HepG2 (cell line): ENCODE results near the gene LUZP1. TPM values are rescaled to one million over a fixed set of nuclear protein-coding genes. Genes with fewer than 3 reads are reported as not detected.

Source experiments
- CBX5 ChIP-seq: sonication (generic); formaldehyde crosslinking; IDR thresholded peaks from 2 replicates; pipeline ENCODE4 v1.4.0; 2020; ENCODE audit warnings: missing genetic modification reagents, borderline replicate concordance
- CREM ChIP-seq, 2 experiments: sonication (generic) in 1 of 2; formaldehyde crosslinking in 1 of 2; IDR thresholded peaks; 2 replicates each; pipeline versions ENCODE4 v1.4.0 to v1.6.1; 2016 to 2020; ENCODE audit warnings: antibody characterized with exemption in 1 of 2, mild to moderate bottlenecking in 1 of 2, missing genetic modification reagents in 1 of 2
- DPF2 ChIP-seq: sonication (generic); formaldehyde crosslinking; IDR thresholded peaks from 2 replicates; pipeline ENCODE4 v1.4.0; 2020; ENCODE audit warnings: mild to moderate bottlenecking, low read depth, missing genetic modification reagents, borderline replicate concordance
- FOSL2 ChIP-seq: sonication (generic); formaldehyde crosslinking; IDR thresholded peaks from 2 replicates; pipeline ENCODE4 v1.4.0; 2020; ENCODE audit warnings: missing genetic modification reagents
- JUNB ChIP-seq: sonication (generic); formaldehyde crosslinking; IDR thresholded peaks from 2 replicates; pipeline ENCODE4 v1.8.0; 2022; ENCODE audit warnings: missing genetic modification reagents, mild to moderate bottlenecking, borderline replicate concordance
- PHF8 ChIP-seq: sonication (generic); formaldehyde crosslinking; IDR thresholded peaks from 2 replicates; pipeline ENCODE4 v1.5.0; 2020; ENCODE audit warnings: missing genetic modification reagents
- POLR2A ChIP-seq, 2 experiments: IDR thresholded peaks; 2 replicates each; pipeline ENCODE4 v1.6.1; 2011; ENCODE audit warnings: low read depth in 2 of 2, low read length in 2 of 2, mild to moderate bottlenecking in 1 of 2, moderate library complexity in 1 of 2; ENCODE audit not compliant: insufficient read depth in 1 of 2
- SP1 ChIP-seq, 2 experiments: fragments of 450-650 bp in 1 of 2; sonication (generic) in 1 of 2; formaldehyde crosslinking in 1 of 2; IDR thresholded peaks; 2 replicates each; pipeline versions ENCODE4 v1.4.0 to v1.6.1; 2016 to 2020; ENCODE audit warnings: missing genetic modification reagents in 1 of 2
- YEATS2 ChIP-seq: sonication (generic); formaldehyde crosslinking; IDR thresholded peaks from 2 replicates; pipeline ENCODE4 v1.4.0; 2020; ENCODE audit warnings: missing genetic modification reagents, borderline replicate concordance
- ZBTB7A ChIP-seq: sonication (generic); formaldehyde crosslinking; IDR thresholded peaks from 2 replicates; pipeline ENCODE4 v1.8.0; 2022; ENCODE audit warnings: mild to moderate bottlenecking, missing genetic modification reagents
- ZMYM2 ChIP-seq: sonication (generic); formaldehyde crosslinking; IDR thresholded peaks from 2 replicates; pipeline ENCODE4 v1.8.0; 2022; ENCODE audit warnings: mild to moderate bottlenecking, missing genetic modification reagents
- ZNF160 ChIP-seq: sonication (generic); formaldehyde crosslinking; IDR thresholded peaks from 2 replicates; pipeline ENCODE4 v1.8.0; 2022; ENCODE audit warnings: mild to moderate bottlenecking, inconsistent platforms, missing genetic modification reagents
- ZNF644 ChIP-seq: IDR thresholded peaks from 2 replicates; pipeline ENCODE4 v1.6.1; 2016; ENCODE audit warnings: low read depth
- polyA plus RNA-seq, 8 experiments: library from polyadenylated mRNA; depleted of rRNA in 3 of 8; stranded (reverse) in 7 of 8; unstranded in 1 of 8; fragments of >200 nt; fragmentation: Illumina TruSeq in 4 of 8; extraction: Trizol in 4 of 8; gene quantifications; 2 replicates each; pipeline versions ENCODE4 v1.2.1 to v1.2.3, GENCODE V29; 2011 to 2016; ENCODE audit warnings: low read depth in 4 of 8, missing spikeins in 1 of 8, mixed read lengths in 1 of 8; ENCODE audit not compliant: insufficient read depth in 1 of 8
- total RNA-seq, 5 experiments: library from RNA; depleted of rRNA; stranded (reverse); fragments of >200 nt; fragmentation: Illumina TruSeq; extraction: Trizol; gene quantifications; 2 replicates each; pipeline ENCODE4 v1.2.3, GENCODE V29; 2016; ENCODE audit warnings: low read depth in 1 of 5
- TF ChIP-seq, protein P1 (sequence below): sonication (generic); formaldehyde crosslinking; IDR thresholded peaks from 2 replicates; pipeline ENCODE4 v1.5.1; 2020; ENCODE audit warnings: mild to moderate bottlenecking, missing genetic modification reagents, moderate library complexity
- TF ChIP-seq, protein P2 (sequence below): conservative IDR thresholded peaks from 2 replicates; pipeline ENCODE4 v1.6.1; 2018; ENCODE audit warnings: missing genetic modification reagents
- TF ChIP-seq, protein P3 (sequence below): sonication (generic); formaldehyde crosslinking; IDR thresholded peaks from 2 replicates; pipeline ENCODE4 v1.5.0; 2020; ENCODE audit warnings: mild to moderate bottlenecking, missing genetic modification reagents, borderline replicate concordance
- TF ChIP-seq, protein P4 (sequence below): sonication (generic); formaldehyde crosslinking; conservative IDR thresholded peaks from 2 replicates; pipeline ENCODE4 v1.8.0; 2022; ENCODE audit warnings: mild to moderate bottlenecking, moderate library complexity, missing genetic modification reagents

Gene LUZP1
- total and polyA plus RNA-seq, 2 of the 13 experiments (the other 11 are each of a cell fraction or from before 2014, with no cell fraction given): 6.9 to 12.7 TPM

DNA sequence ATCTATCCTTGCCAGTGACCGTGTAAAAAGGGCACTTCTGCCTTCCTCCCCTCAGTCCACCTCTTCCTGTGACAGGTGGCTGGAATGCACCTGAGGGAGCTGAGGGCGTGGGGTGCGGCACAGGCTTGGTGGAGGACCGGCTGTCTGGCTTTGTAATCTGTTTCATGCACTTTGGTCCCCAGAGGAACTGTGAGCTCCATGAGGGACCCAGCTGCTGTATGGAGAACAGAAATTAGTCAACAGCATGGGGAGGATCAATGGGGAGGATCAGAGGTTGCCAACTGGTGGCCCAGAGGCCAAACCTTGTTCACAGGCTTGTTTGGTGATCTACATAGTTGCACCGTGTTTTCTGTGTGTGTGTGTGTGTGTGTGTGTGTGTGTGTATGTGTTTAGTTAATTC, 19.0 kb upstream of the LUZP1 start (continued):
- peak; percentile 34; the same call in 1 of the 2 replicates for TF ChIP-seq PHF8 (CRISPR knock-in tag)
- 0 out of 2 replicates have a peak, but pooled peaks have one; percentile 43 for TF ChIP-seq YEATS2 (CRISPR knock-in tag)
- peak; percentile 60 for TF ChIP-seq ZNF160 (CRISPR knock-in tag)
- TF ChIP-seq ZMYM2 (CRISPR knock-in tag): peak; percentile 97
- TF ChIP-seq ZNF644 (CRISPR knock-in tag): peak; percentile 97
- peak; percentile 77; the same call in 1 of the 2 replicates for TF ChIP-seq CBX5 (CRISPR knock-in tag)
- peak; percentile 67; the same call in 1 of the 2 replicates for TF ChIP-seq DPF2 (CRISPR knock-in tag)
- TF ChIP-seq, protein P1, sequence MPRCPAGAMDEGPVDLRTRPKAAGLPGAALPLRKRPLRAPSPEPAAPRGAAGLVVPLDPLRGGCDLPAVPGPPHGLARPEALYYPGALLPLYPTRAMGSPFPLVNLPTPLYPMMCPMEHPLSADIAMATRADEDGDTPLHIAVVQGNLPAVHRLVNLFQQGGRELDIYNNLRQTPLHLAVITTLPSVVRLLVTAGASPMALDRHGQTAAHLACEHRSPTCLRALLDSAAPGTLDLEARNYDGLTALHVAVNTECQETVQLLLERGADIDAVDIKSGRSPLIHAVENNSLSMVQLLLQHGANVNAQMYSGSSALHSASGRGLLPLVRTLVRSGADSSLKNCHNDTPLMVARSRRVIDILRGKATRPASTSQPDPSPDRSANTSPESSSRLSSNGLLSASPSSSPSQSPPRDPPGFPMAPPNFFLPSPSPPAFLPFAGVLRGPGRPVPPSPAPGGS: no peak
- TF ChIP-seq, protein P2, sequence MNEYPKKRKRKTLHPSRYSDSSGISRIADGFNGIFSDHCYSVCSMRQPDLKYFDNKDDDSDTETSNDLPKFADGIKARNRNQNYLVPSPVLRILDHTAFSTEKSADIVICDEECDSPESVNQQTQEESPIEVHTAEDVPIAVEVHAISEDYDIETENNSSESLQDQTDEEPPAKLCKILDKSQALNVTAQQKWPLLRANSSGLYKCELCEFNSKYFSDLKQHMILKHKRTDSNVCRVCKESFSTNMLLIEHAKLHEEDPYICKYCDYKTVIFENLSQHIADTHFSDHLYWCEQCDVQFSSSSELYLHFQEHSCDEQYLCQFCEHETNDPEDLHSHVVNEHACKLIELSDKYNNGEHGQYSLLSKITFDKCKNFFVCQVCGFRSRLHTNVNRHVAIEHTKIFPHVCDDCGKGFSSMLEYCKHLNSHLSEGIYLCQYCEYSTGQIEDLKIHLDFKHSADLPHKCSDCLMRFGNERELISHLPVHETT: no peak
- TF ChIP-seq, protein P3, sequence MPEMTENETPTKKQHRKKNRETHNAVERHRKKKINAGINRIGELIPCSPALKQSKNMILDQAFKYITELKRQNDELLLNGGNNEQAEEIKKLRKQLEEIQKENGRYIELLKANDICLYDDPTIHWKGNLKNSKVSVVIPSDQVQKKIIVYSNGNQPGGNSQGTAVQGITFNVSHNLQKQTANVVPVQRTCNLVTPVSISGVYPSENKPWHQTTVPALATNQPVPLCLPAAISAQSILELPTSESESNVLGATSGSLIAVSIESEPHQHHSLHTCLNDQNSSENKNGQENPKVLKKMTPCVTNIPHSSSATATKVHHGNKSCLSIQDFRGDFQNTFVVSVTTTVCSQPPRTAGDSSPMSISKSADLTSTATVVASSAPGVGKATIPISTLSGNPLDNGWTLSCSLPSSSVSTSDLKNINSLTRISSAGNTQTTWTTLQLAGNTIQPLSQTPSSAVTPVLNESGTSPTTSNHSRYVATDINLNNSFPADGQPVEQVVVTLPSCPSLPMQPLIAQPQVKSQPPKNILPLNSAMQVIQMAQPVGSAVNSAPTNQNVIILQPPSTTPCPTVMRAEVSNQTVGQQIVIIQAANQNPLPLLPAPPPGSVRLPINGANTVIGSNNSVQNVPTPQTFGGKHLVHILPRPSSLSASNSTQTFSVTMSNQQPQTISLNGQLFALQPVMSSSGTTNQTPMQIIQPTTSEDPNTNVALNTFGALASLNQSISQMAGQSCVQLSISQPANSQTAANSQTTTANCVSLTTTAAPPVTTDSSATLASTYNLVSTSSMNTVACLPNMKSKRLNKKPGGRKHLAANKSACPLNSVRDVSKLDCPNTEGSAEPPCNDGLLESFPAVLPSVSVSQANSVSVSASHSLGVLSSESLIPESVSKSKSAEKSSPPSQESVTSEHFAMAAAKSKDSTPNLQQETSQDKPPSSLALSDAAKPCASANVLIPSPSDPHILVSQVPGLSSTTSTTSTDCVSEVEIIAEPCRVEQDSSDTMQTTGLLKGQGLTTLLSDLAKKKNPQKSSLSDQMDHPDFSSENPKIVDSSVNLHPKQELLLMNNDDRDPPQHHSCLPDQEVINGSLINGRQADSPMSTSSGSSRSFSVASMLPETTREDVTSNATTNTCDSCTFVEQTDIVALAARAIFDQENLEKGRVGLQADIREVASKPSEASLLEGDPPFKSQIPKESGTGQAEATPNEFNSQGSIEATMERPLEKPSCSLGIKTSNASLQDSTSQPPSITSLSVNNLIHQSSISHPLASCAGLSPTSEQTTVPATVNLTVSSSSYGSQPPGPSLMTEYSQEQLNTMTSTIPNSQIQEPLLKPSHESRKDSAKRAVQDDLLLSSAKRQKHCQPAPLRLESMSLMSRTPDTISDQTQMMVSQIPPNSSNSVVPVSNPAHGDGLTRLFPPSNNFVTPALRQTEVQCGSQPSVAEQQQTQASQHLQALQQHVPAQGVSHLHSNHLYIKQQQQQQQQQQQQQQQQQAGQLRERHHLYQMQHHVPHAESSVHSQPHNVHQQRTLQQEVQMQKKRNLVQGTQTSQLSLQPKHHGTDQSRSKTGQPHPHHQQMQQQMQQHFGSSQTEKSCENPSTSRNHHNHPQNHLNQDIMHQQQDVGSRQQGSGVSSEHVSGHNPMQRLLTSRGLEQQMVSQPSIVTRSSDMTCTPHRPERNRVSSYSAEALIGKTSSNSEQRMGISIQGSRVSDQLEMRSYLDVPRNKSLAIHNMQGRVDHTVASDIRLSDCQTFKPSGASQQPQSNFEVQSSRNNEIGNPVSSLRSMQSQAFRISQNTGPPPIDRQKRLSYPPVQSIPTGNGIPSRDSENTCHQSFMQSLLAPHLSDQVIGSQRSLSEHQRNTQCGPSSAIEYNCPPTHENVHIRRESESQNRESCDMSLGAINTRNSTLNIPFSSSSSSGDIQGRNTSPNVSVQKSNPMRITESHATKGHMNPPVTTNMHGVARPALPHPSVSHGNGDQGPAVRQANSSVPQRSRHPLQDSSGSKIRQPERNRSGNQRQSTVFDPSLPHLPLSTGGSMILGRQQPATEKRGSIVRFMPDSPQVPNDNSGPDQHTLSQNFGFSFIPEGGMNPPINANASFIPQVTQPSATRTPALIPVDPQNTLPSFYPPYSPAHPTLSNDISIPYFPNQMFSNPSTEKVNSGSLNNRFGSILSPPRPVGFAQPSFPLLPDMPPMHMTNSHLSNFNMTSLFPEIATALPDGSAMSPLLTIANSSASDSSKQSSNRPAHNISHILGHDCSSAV (CRISPR knock-in tag): no peak
- peak; percentile 53; the same call in 1 of the 2 replicates for TF ChIP-seq ZBTB7A (CRISPR knock-in tag)
- no peak for TF ChIP-seq POLR2A (IDR thresholded peaks at IDR 0.05; ENCODE audit: insufficient read depth in 1 of 2, low read depth in 2 of 2, low read length in 2 of 2)
- TF ChIP-seq FOSL2 (CRISPR knock-in tag): peak; percentile 67
- no peak for TF ChIP-seq SP1 (IDR thresholded peaks at IDR 0.05)
- peak; percentile 47; the same call in 1 of the 2 replicates for TF ChIP-seq SP1 (CRISPR knock-in tag; IDR thresholded peaks at IDR 0.05)
- peak; percentile 80 for TF ChIP-seq JUNB (CRISPR knock-in tag)
- peak; percentile 53; the same call in 1 of the 2 replicates for TF ChIP-seq CREM (IDR thresholded peaks at IDR 0.05)
- TF ChIP-seq CREM (CRISPR knock-in tag; IDR thresholded peaks at IDR 0.05): no peak
- TF ChIP-seq, protein P4, sequence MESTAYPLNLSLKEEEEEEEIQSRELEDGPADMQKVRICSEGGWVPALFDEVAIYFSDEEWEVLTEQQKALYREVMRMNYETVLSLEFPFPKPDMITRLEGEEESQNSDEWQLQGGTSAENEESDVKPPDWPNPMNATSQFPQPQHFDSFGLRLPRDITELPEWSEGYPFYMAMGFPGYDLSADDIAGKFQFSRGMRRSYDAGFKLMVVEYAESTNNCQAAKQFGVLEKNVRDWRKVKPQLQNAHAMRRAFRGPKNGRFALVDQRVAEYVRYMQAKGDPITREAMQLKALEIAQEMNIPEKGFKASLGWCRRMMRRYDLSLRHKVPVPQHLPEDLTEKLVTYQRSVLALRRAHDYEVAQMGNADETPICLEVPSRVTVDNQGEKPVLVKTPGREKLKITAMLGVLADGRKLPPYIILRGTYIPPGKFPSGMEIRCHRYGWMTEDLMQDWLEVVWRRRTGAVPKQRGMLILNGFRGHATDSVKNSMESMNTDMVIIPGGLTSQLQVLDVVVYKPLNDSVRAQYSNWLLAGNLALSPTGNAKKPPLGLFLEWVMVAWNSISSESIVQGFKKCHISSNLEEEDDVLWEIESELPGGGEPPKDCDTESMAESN (CRISPR knock-in tag): peak; percentile 89
